ENCODE results near the gene ESYT1.

DNA sequence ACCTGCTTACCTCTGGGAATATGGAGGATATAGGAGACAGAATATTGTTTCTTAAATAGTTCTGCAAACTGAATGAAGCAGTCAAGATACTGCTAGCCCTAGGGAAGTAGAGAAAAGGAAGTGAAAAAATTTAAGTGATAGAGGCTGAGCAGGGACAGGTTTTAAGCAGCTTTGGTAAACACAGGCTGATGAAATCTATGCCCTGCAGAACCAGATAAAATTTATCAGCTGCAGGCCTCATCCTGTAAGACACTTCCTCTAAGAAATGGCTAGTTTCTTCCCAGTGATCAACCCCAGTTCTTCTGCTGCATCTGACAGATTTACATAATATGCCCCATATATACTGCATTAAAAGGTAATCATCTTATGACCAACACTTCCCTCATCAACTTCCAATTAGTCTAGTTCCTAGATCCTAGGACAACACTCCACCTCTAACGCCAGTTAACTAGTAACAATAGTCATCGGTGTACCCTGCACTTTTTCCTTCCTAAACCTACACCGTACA is 1.3 kb upstream of the ESYT1 start:
- TF ChIP-seq, protein P1, sequence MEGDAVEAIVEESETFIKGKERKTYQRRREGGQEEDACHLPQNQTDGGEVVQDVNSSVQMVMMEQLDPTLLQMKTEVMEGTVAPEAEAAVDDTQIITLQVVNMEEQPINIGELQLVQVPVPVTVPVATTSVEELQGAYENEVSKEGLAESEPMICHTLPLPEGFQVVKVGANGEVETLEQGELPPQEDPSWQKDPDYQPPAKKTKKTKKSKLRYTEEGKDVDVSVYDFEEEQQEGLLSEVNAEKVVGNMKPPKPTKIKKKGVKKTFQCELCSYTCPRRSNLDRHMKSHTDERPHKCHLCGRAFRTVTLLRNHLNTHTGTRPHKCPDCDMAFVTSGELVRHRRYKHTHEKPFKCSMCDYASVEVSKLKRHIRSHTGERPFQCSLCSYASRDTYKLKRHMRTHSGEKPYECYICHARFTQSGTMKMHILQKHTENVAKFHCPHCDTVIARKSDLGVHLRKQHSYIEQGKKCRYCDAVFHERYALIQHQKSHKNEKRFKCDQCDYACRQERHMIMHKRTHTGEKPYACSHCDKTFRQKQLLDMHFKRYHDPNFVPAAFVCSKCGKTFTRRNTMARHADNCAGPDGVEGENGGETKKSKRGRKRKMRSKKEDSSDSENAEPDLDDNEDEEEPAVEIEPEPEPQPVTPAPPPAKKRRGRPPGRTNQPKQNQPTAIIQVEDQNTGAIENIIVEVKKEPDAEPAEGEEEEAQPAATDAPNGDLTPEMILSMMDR (conservative IDR thresholded peaks at IDR 0.05 in 1 of 2, IDR thresholded peaks at IDR 0.05 in 1 of 2; ENCODE audit: extremely low read depth in 1 of 2, insufficient read depth in 1 of 2, low read depth in 1 of 2, low read length in 2 of 2) = no peak
- TF ChIP-seq EZH2 (IDR thresholded peaks at IDR 0.05; ENCODE audit: borderline replicate concordance, low read length) = no peak

Data from mammary epithelial cell (primary cell).